Stimulated activated CD4-positive, alpha-beta T cell treated with anti-CD3 and anti-CD28 coated beads, Interleukin-4, amount 100 ng/mL, for 24 hours (primary cell): ENCODE measurements around the gene TTC4.

ENCODE experiments used
- DNase-seq: peaks from one replicate; pipeline ENCODE4 v3.0.0-alpha.2; 2020

Gene TTC4, protein sequence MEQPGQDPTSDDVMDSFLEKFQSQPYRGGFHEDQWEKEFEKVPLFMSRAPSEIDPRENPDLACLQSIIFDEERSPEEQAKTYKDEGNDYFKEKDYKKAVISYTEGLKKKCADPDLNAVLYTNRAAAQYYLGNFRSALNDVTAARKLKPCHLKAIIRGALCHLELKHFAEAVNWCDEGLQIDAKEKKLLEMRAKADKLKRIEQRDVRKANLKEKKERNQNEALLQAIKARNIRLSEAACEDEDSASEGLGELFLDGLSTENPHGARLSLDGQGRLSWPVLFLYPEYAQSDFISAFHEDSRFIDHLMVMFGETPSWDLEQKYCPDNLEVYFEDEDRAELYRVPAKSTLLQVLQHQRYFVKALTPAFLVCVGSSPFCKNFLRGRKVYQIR

DNA sequence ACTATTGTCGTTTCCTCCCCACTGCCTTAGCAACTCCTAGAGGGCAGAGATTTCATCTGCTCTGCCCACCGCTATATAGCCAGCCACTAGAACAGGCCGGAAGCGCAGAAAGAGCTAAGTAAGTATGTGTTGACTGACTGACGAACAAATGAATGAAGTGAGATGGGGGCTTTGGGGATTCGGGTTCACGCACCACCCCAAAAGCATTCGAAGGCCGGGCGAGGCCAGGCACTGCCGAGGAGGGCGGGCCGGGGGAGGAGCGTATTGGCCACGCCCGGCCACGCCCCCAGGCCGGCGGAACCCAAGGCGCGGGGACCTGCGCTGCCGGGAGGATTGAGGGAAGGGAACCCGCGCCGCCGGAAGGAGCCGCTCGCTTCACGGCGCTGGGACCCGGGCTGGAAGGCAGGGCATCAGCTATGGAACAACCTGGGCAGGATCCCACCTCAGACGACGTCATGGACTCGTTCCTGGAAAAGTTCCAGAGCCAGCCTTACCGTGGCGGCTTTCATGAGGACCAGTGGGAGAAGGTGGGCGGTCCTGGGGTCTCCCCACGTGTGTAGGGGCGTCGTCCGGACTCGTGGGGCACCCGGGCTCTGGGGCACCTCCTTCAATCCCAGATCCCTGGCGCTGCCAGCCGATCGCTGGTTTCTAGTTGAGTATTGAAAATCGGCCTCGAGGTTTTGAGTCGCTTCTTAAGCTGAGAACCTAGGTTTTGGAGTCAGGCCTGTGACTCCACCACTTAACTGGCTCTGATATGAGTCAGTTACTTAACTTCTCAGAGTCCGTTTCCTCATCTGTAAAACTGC is at the start of gene TTC4:
TSS of gene TTC4 (plus strand) at position 369 of the 806 bp plus-strand sequence. CDS start at position 417, 48 bp downstream.
- peak; percentile 83 for DNase-seq

DNA sequence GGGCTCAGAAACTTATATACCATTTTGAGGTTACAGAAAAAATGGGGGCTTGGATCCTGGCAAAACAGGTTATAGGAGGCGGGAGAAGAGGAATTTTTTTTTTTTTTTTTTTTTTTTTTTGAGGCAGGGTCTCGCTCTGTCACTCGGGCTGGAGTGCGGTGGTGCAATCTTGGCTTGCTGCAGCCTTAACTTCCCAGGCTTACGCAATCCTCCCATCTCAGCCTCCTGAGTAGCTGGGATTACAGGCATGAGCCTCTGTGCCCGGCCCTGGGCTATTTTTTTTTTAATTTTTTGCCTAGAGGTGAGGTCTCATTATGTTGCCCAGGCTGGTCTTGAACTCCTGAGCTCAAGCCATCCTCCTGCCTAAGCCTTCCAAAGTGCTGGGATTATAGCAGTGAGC is 49.3 kb upstream of the TTC4 start:
- DNase-seq, result no peak

DNA sequence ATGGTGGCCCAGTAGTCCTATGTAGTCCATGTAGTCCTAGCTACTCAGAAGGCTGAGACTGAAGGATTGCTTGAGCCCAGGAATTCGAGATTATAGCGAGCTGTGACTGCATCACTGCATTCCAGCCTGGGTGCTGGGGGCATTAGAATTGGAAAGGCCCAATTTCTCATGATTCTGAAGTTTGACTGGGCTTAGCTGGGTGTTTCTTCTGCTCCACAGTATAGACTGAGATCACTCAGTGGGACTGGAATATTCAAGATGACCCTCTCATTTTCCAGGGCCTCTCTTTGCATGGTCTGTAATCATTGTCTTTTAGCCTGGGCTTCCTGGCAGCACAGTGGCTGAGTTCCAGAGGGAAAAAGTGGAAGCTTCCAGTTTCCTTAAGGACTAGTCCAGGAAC is 47.9 kb upstream of the TTC4 start:
- DNase-seq, result no peak

DNA sequence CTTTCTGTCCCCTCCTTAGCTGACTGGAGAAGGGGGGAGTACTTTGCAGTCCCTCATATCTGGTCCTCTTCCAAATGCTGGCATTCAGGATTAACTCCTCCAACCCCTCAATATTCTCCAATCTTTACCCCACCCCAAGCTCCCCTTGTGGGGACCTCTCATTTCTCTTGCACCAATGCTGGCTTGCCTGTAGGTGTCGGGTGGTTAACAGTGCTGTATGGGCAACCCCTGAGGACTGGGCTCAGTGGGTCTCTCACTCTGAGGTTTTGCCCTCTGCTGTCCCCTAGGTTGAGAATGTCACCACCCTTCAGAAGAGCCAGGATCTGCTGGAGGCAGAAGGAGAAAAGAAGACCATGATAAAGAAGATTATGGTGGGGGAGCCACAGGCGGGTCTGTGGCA is 47.1 kb upstream of the TTC4 start:
- no peak for DNase-seq

DNA sequence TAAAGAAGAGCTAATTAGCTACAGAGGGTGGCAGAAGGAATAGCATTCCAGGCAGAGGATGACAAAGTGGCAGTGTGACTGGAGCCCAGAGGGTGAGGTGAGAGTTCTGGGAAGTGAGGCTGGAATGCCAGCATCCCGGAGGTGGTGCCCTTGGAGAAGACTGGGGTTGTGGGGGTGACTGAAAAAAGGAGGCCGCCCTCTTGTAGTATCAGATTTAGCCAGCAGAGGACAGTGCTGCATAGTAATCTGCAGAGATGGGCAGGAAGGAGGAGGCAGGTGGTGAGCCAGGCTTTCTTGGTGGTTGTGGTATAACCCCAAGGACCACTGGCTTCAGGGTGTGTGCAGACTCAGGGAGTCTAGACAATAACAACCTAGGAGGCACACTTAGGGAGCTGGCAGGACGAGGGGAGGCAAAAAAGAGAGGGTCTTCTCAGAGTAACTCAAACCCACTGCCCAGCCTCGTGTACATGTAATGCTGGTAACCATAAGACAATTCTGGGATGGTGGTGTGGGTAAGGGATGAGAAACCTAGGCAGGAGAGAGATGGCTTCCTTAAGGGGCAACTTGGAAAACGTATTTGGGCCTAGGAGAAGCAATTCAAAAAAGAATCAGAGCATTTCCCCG is 43.6 kb upstream of the TTC4 start:
- DNase-seq, result peak; percentile 76

DNA sequence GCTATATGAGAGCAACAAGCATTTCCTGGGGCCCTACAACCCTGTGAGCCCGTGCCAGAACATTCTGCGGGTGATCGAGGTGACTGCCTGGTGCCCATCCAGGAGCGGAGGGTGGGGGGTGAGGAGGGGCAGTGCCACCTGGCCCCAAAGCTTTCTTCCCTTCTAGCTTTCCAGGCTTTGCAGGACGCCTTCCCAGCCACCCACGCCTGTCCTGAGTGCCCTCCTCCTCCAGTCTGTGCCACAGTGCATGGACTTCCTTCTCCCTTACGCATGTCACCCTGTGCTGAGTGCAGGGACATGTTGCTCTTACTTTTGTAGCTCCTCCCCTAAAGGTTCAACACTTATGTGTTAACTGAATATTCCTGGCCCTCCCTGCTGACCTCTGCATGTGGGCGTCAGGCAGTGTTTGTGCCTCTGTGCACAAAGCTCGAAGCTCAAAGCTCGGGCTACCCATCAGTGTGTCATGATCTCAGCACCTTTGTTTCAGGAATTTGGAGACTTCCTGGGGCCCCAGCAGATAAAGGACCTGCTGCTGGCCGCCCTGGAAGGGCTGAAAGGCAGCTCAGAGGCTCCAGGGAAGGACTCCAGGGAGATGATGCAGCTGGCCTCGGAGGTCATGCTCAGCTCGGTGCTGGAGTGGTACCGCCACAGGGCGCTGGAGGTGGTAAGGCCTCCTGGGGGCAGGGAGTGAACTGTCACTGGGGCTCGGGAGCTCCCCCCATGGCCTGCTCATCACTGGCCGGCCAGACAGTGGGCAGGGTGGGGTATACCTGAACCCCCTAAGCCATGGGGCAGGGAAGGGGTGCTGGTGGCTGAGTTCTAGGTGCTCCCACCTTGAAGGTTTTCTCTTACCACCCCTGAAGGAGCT is 36.7 kb upstream of the TTC4 start:
- no peak for DNase-seq

DNA sequence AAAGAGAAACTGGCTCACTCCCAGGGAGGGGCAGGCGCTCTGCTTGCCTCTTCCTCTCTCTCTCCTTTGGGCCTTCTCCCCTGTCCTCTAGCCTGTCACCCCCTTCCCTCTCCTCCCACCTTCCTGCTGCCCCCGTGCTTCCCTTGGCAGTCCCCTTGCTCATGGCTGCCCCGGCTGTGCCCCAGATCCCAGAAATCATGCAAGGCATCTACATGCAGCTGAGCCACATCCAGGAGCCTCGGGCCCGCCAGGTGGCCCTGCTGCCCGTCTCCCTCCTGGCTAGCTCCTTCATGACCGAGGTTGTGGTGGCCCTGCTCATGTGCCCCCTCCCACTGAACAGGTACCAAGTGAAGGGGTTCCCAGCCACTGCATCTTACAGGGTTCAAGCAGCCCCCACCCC is 36.0 kb upstream of the TTC4 start:
- DNase-seq, result no peak

DNA sequence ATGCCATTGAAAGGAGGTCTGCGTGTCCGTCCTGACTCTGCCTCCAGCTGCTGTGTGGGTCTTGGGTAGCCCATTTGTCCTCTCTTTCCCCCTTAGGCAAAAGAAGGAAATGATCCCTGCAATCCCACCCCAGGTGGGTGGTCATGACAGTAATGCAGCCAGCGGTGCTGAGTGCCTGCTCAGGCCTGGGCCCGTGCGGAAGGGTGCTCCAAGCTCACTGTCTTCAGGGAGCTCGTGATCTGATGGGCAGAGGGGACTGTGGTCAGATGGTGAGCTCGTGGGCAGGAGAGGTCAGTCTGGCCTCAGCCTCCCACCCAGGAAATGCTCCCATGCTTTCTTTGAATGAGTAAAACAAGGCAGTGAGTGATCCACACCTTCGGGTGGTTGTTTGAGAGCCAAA is 35.3 kb upstream of the TTC4 start:
- DNase-seq, result no peak

DNA sequence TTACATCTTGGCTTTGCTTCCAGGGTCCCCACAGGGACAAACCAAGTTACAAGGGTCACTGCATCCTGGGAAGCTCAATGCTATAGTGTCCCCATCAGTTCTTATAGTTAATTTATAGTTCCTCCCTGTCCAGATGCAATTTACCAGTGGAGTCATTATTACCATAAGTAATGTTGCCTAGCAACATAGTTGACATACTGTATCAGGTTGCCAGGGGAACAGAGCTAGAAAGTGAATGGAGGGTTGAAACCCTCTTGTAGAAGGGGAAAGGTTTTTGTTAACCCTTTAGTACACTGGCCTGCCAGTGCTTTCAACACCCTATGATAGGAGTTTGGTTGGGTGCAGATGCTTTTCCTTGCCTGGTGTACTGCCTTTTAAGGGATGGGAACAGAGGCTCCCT is 34.3 kb upstream of the TTC4 start:
- no peak for DNase-seq

DNA sequence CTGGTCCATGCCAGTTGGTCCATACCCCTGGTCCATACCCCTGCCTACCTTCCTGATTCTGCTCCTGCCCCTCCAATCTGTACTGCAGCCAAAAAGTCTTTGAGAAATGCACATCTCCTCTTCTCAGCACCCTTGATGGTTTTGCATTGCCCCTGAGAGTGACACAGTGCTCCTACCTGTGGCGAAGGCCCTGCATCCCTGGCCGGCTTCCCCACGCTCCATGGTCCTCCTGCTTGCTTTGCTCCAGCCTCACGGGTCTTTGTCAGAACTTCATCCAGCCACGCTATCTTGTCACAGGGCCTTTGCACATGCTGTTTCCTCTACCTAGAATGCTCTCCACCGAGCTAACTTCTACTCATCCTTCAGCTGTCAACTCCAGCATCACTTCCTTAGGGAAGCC is 32.2 kb upstream of the TTC4 start:
- DNase-seq, result no peak

DNA sequence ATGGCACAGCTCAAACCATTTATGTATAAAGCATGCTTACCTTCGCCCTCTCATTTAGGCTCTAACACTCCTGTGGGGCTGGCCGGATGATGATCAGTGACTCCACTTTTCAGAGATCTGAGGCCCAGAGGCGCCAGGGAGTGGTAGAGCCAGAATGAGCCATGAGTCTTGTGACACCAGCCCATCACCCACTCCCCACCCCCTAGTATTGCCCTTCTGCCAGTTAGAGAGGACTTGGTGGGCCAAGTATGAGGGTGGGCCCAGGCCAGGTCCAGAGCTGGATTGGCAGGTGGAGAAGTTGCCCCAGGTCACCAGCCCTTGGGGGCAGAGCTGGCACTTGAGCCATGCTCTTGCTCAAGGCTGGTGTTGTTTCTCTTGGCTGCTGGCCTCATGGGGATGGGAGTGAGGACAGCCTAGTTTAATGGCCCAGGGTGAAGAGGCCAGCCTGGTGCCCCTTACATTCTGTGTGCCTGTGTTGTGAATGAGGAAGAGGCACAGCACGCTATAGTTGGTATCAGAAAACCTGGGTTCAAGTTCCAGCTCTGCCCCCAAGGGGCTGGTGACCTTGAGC is 30.2 kb upstream of the TTC4 start:
- DNase-seq, result no peak

DNA sequence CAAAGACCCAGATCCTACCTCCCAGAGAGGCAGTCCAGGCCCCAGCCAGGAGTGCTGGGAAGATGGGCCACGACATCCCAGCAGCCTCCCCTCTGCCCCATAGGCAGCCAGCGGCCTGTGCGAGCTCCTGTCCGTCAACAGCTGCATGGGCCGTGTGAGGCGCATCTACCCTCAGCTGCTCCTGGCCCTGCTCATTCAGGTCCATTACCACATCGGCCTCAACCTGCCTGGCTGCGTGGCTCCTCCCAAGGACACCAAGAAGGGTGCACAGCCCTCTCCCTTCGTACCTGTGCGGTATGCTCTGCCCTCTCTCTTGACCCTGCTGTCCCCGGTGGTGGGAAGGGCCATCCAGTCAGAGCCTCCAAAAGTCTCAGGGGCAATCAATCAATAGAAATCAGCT is 29.5 kb upstream of the TTC4 start:
- no peak for DNase-seq

DNA sequence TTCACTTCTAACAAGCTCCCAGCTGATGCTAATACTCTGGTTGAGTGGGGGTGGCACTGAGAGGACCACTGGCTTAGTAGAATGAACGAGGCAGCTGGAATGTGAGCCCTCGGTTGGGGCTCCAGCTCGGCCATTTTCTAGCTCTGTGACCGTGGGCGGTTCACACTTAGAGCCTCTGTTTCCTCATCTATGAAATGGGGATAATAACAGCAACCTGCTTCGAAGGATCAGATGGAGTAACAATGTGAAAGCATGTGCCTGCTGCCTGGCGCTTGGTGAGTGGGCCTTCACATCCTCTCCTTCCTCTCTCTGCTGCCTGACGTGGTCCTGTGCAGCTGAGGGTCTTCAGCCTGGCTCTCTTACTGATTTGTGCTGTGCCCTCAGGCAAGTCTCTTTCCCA is 20.9 kb upstream of the TTC4 start:
- DNase-seq, result no peak

DNA sequence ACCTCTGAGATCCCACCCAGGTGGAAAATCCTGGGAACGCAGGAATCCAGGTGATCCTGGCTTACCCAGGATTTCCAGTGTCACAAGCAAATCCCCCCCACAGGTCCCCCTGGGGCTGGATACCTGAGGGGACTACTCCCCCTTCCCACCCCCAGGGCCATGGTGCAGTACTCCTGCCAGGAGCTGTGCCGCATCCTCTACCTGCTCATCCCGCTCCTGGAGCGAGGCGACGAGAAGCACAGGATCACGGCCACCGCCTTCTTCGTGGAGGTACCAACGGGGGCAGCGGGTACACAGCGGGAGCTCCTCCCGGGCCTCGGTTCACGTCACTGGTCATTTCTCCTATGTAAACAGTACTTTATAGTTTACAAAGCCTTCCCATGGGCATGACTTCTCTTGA is 20.4 kb upstream of the TTC4 start:
- no peak for DNase-seq

DNA sequence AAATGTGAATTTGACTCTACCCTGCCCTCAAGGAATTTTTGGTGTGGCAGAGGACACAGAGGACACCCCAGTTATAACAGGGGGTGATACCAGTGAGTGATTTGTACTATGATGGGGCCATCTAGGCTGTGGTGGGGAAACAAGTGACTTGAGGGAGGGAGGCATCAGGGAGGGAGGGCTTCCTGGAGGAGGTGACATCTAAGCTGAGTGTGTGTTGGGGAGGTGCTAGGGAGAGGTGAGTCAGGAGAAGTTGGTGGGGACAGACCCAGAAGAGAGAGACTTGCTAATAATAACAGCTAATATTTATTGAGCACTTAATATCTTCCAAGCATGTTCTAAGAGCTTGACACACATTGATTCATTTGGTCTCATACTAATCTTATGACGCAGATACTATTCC is 19.9 kb upstream of the TTC4 start:
- no peak for DNase-seq

DNA sequence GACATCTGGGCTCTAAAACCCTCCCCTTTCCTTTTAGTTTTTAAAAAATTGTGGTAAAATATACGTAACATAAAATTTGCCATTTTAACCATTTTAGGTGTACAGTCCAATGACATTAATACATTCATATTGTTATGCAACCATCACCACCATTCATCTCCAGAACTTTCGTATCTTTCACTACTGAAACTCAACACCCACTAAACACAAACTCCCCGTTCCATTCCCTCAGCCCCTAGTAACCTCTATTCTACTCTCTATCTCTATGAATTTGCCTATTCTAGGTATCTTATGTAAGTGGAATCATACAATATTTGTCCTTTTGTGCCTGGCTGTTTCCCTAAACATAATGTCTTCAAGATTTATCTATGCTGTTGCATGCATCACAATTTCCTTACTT is 19.4 kb upstream of the TTC4 start:
- DNase-seq, result no peak

DNA sequence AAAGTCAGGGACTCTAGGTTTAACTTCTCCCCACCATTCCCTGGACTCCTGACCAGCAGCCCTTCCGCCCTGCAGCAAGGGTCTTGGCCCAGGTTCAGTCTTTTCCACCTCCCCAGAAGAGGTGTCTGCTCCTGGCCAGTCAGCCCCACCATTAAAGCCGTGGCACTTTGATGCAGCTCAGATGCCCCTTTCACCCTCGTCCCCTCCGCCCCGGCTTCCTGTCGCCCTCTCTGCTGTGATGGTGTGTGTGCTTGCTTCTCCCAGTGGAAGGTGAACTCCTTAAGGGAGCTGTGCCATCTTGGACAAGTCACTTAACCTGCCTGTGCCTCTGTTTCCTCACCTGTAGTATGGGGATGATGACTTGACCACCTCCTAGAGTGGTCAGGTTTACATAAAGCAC is 17.8 kb upstream of the TTC4 start:
- no peak for DNase-seq

DNA sequence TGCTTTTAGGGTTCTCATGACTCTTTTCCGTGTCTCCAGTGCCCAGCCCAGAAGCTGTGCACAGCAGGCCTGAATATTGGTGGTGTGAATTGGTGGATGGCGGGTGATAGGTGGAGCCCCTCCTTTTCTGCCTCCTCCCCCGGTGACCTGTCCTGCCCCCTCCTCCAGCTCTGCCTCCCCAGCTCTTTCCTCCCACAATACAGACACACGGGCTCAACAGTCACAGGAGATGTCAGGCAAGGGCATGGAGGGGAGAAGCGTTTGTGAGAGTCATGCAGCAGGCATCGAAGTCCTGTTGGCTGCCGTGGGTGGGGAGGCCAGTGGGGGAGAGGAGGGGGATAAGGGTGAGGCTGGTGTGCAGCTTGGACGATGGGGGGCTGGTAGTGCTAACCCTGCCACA is 17.3 kb upstream of the TTC4 start:
- no peak for DNase-seq

DNA sequence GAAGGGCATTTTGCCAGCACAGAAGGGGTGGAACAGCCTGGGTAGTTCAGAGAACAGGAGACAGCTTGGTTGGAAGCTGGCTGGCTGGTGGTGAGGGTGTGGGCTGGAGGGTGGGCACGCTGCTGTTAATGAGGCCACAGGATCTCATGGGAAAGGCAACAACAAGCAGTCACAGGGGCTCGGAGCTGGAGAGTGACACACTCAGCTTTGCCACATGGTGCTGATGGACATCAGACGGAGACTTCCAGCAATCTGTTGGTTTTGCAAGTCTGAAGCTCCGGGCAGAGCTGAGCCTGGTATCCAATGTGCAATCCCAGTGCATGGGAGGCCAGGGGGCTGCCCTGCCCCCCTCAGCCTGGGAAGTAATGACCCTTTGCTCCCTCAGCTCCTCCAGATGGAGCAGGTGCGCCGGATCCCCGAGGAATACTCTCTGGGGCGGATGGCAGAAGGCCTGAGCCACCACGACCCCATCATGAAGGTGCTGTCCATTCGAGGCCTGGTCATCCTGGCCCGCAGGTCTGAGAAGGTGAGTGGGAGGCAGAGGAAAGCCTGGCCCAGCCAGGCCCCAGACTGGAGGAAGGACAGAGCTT is 15.6 kb upstream of the TTC4 start:
- DNase-seq, result no peak

DNA sequence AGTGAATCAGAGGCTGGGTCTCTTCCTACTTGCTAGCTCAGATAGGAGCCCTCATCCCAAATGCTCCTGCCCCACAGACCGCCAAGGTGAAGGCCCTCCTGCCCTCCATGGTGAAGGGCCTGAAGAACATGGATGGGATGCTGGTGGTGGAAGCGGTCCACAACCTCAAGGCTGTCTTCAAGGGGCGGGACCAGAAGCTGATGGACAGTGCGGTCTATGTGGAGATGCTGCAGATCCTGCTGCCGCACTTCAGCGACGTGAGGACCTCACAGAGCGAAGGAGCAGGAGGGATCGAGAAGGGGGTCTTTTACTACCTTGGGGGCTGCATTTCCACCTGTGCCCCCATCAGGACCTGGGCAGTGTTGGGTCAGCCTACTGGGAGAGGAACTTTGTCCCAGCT is 14.6 kb upstream of the TTC4 start:
- DNase-seq, result no peak

DNA sequence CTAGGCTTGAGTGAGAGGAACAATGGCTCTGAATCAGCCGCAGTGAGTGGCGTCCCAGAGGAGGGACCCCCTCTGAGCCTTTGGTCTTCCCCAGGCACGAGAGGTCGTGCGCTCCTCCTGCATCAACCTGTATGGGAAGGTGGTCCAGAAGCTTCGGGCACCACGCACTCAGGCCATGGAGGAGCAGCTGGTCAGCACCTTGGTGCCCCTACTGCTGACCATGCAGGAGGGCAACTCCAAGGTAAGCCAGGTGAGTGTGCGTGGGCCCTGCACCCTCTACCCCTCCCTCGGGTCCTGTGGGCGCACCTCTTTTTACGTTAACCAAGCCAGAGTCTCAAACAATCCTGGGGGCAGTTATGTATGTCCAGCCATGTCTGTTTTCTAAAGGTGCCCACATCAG is 13.7 kb upstream of the TTC4 start:
- DNase-seq, result no peak

DNA sequence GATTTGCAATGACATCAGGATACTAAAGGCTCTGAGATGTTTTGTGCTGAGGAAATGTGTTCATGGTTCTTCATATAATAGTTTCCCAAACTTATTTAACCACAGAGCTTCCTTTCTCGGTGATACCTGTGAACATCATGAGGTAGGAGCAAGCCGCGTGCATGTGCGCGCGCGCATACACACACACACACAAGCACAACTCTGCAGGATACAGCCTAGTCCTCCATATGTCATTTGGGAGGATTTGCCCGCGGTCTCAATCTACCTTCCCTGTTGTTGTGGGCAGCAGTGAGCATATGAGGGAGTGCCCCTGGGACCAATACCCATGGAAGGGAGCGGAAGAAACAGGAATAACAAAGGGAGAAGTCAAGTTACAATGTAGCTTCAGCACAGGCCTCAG is 12.2 kb upstream of the TTC4 start:
- DNase-seq, result no peak
